D721Med (cell line): Measurements from ENCODE around the gene TAS2R30.

Experiments
- DNase-seq: peaks from one replicate; pipeline ENCODE4 v3.0.0; 2011; ENCODE audit warnings: low spot score; ENCODE audit not compliant: insufficient read length
- FAIRE-seq: peaks from 2 replicates; lab custom pipeline; 2011; peaks lifted over from hg19 to GRCh38; lab: Jason Lieb, UNC
- CTCF ChIP-seq: IDR thresholded peaks from 2 replicates; pipeline ENCODE4 v1.5.1; 2012; ENCODE audit warnings: mild to moderate bottlenecking, control low read depth; ENCODE audit not compliant: insufficient read depth; ENCODE audit errors: missing control alignments

TAS2R30 gene

GRCh38 chr12:11152725-11153124, 18.3 kb upstream of the TAS2R30 start:
- no peak for TF ChIP-seq CTCF
- no peak for FAIRE-seq
- no peak for DNase-seq

DNA sequence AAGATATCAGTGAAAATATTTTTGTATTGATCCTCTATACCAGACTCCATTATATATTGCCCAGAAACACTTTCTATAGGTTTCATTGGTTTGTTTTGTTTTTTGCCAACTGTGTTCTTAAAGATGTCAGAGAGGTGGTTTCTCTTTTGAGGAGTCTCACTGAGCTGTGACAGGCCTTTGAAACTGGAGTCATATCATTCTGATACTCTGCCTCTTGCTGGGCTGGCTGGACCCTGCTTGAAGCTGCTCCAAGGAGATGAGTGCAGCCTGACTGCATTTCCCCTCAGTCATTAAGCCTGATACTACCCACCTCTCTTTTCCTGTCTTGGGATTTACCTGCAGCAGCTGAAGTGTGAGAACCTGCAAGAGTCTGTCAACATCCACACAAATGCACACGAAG, 16.4 kb upstream of the TAS2R30 start:
- no peak for FAIRE-seq
- no peak for DNase-seq
- no peak for TF ChIP-seq CTCF

DNA sequence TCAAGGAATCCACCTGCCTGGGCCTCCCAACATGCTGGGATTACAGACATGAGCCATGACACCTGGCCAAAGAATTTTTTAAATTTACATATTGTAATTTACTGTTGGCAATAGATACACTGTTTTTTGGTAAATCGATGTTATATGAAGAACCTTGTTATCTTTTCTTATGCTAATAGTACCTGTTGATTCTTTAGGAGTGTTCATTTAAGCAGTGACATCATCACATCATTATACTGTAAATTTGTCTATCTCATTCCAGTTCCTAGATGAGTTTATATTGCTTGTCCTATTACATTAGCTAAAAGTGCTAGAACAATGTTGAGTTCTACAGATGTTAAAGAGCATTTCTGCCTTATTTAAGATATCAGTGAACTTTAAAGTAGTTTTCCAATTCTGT, 13.0 kb upstream of the TAS2R30 start:
- TF ChIP-seq CTCF: no peak
- FAIRE-seq: no peak
- DNase-seq: no peak

- DNase-seq: no peak
- no peak for TF ChIP-seq CTCF
- no peak for FAIRE-seq
Observed at GRCh38 chr12:11144297-11144696, 9.9 kb upstream of the TAS2R30 start.

DNA sequence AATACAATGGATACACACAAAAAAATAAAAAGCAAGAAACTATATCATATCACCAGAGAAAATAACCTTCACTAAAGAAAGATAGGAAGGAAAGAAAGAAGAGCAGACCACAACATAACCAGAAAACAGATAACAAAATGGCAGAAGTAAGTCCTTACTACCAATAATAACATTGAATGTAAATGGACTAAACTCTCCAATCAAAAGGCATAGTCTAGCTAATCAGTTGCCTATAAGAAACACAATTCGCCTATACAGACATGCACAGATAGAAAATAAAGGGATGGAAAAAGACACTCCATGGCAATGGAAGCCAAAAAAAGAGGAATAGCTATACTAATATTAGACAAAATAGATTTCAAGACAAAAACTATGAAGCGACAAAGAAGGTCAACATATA, 8.9 kb upstream of the TAS2R30 start:
- DNase-seq (no peak), FAIRE-seq (no peak)
- TF ChIP-seq CTCF: no peak

DNA sequence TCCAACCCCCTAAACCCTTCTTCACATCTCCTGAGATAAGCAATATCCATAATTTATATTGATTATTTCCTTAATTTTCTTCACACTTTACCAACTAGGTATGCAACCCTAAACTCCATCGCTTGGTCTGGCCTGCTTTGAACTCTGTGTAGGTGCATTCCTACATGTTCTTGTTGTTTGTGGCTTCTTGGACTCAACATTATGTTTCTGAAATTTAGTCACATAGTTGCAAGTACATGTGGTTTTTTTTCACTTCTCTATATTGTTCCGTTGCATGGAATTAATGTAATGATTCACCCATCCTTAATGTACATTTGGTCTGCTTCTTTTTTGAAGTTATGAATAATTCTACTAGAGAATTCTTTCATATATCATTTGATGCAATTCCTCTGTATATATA, 1.6 kb upstream of the TAS2R30 start:
- TF ChIP-seq CTCF: no peak
- DNase-seq (no peak), FAIRE-seq (no peak)

DNA sequence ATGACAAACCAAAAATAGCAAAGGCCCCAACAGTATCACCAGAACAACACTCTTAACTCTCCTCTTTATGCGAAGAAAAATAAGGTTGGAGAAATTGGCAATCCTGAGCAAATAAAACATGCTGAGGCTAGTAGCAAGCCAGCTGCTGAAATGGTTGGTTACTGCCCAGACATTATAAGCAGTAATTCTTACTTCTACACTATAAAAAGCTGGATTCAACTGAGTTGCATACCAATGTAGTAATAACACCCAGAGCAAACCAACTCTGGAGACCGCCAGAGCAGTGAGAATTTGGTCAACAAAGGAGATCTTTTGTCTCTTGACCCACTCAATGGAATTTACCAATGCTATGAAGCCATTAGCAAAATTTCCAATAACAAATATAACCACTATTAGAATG, 628 bp downstream of the TAS2R30 start:
- DNase-seq (no peak), FAIRE-seq (no peak)
- TF ChIP-seq CTCF: no peak
